ENCODE measurements around the gene PGBD5. TPM values are rescaled to one million over a fixed set of nuclear protein-coding genes. Genes with fewer than 3 reads are reported as not detected.

Gene PGBD5
- total RNA-seq, 1 donor from 2014 or later, result 72.4 TPM

GRCh38 chr1:230431527-230431926, 5.4 kb upstream of the PGBD5 start:
- Mint-ChIP-seq H3K27ac (ENCODE audit: unreplicated experiment) (no peak overlapping the region), H3K36me3 (ENCODE audit: unreplicated experiment) (peaks cover 6% of the 10 kb centered on the region), H3K4me1 (ENCODE audit: low read depth, unreplicated experiment) (peaks cover 23% of the 10 kb centered on the region), H3K9me3 (ENCODE audit: unreplicated experiment) (peaks cover 10% of the 10 kb centered on the region), H3K4me3 (ENCODE audit: unreplicated experiment) (no peak overlapping the region), H3K27me3 (ENCODE audit: unreplicated experiment) (peaks cover 8% of the 10 kb centered on the region)
- DNase-seq, result no peak
- TF ChIP-seq CTCF (IDR thresholded peaks at IDR 0.05; ENCODE audit: partially characterized antibody, unreplicated experiment), result no peak

GRCh38 chr1:230430499-230430898, 4.4 kb upstream of the PGBD5 start:
- H3K4me3 Mint-ChIP-seq (ENCODE audit: unreplicated experiment), result no peak overlapping the region
- peaks cover 8% of the 10 kb centered on the region for H3K27me3 Mint-ChIP-seq (ENCODE audit: unreplicated experiment)

GRCh38 chr1:230429067-230429735, 3.1 kb upstream of the PGBD5 start:
- peaks cover 19% of the 10 kb centered on the region for H3K9me3 Mint-ChIP-seq (ENCODE audit: unreplicated experiment)
- H3K4me1 Mint-ChIP-seq (ENCODE audit: low read depth, unreplicated experiment), result peaks cover 23% of the 10 kb centered on the region
- H3K27ac Mint-ChIP-seq (ENCODE audit: unreplicated experiment), result peak overlapping the region; percentile 78
- H3K4me3 Mint-ChIP-seq (ENCODE audit: unreplicated experiment), result peak overlapping the region; percentile 53
- DNase-seq, result no peak
- TF ChIP-seq CTCF (IDR thresholded peaks at IDR 0.05; ENCODE audit: partially characterized antibody, unreplicated experiment), result no peak
- peaks cover 16% of the 10 kb centered on the region for H3K27me3 Mint-ChIP-seq (ENCODE audit: unreplicated experiment)
- H3K36me3 Mint-ChIP-seq (ENCODE audit: unreplicated experiment), result peaks cover 6% of the 10 kb centered on the region

More at GRCh38 chr1:230430499-230430898, 4.4 kb upstream of the PGBD5 start:
- no peak for DNase-seq
- Mint-ChIP-seq H3K4me1 (ENCODE audit: low read depth, unreplicated experiment) (peaks cover 23% of the 10 kb centered on the region), H3K36me3 (ENCODE audit: unreplicated experiment) (peaks cover 6% of the 10 kb centered on the region), H3K9me3 (ENCODE audit: unreplicated experiment) (peaks cover 10% of the 10 kb centered on the region), H3K27ac (ENCODE audit: unreplicated experiment) (no peak overlapping the region)
- no peak for TF ChIP-seq CTCF (IDR thresholded peaks at IDR 0.05; ENCODE audit: partially characterized antibody, unreplicated experiment)

- H3K36me3 Mint-ChIP-seq (ENCODE audit: unreplicated experiment), result peaks cover 6% of the 10 kb centered on the region
- H3K9me3 Mint-ChIP-seq (ENCODE audit: unreplicated experiment), result peaks cover 25% of the 10 kb centered on the region
- H3K27me3 Mint-ChIP-seq (ENCODE audit: unreplicated experiment), result peaks cover 23% of the 10 kb centered on the region
- H3K4me3 Mint-ChIP-seq (ENCODE audit: unreplicated experiment), result peak overlapping the region; percentile 94
- H3K27ac Mint-ChIP-seq (ENCODE audit: unreplicated experiment), result peak overlapping the region; percentile 96
- peaks cover 32% of the 10 kb centered on the region for H3K4me1 Mint-ChIP-seq (ENCODE audit: low read depth, unreplicated experiment)
- TF ChIP-seq CTCF (IDR thresholded peaks at IDR 0.05; ENCODE audit: partially characterized antibody, unreplicated experiment), result no peak
- DNase-seq, result no peak
These were observed 1.8 kb upstream of the PGBD5 start for GRCh38 chr1:230427981-230428380.

GRCh38 chr1:230427094-230427876, 1.2 kb upstream of the PGBD5 start:
- peaks cover 6% of the 10 kb centered on the region for H3K36me3 Mint-ChIP-seq (ENCODE audit: unreplicated experiment)
- peaks cover 23% of the 10 kb centered on the region for H3K27me3 Mint-ChIP-seq (ENCODE audit: unreplicated experiment)
- peak overlapping the region; percentile 94 for H3K4me3 Mint-ChIP-seq (ENCODE audit: unreplicated experiment)
- H3K27ac Mint-ChIP-seq (ENCODE audit: unreplicated experiment), result peak overlapping the region; percentile 96
- H3K4me1 Mint-ChIP-seq (ENCODE audit: low read depth, unreplicated experiment), result peaks cover 35% of the 10 kb centered on the region
- DNase-seq, result no peak
- peaks cover 28% of the 10 kb centered on the region for H3K9me3 Mint-ChIP-seq (ENCODE audit: unreplicated experiment)
- TF ChIP-seq CTCF (IDR thresholded peaks at IDR 0.05; ENCODE audit: partially characterized antibody, unreplicated experiment), result no peak
